SK-N-SH treated with all-trans-retinoic acid at 6 μM for 48 hours (cell line): ENCODE results near the gene ABHD2.

Experiments
- BACH2 ChIP-seq: fragments of 250-450 bp; sonication (Bioruptor Pico); IDR thresholded peaks from 2 replicates; pipeline ENCODE4 v1.9.0; 2021; ENCODE audit warnings: mild to moderate bottlenecking, borderline replicate concordance
- ESRRG ChIP-seq: fragments of 250-450 bp; sonication (Bioruptor Pico); IDR thresholded peaks from 2 replicates; pipeline ENCODE4 v1.6.1; 2021; ENCODE audit warnings: mild to moderate bottlenecking
- OSR1 ChIP-seq: fragments of 250-450 bp; sonication (Bioruptor Pico); IDR thresholded peaks from 2 replicates; pipeline ENCODE4 v1.8.0; 2022; ENCODE audit warnings: moderate library complexity, mild to moderate bottlenecking, inconsistent platforms
- PPARA ChIP-seq: fragments of 250-450 bp; sonication (Bioruptor Pico); IDR thresholded peaks from 2 replicates; pipeline ENCODE4 v1.5.0; 2020; ENCODE audit warnings: mild to moderate bottlenecking, borderline replicate concordance
- SNAI2 ChIP-seq: fragments of 250-450 bp; sonication (Bioruptor Pico); IDR thresholded peaks from 2 replicates; pipeline ENCODE4 v1.5.0; 2020; ENCODE audit warnings: mild to moderate bottlenecking, moderate library complexity
- TCF4 ChIP-seq: fragments of 250-450 bp; sonication (Bioruptor Pico); IDR thresholded peaks from 2 replicates; pipeline ENCODE4 v1.8.0; 2021; ENCODE audit warnings: mild to moderate bottlenecking, moderate library complexity, borderline replicate concordance
- ZFP3 ChIP-seq: fragments of 250-450 bp; sonication (Bioruptor Pico); IDR thresholded peaks from 2 replicates; pipeline ENCODE4 v1.5.0; 2020; ENCODE audit warnings: mild to moderate bottlenecking, moderate library complexity
- ZFP30 ChIP-seq: fragments of 450-650 bp; formaldehyde crosslinking; IDR thresholded peaks from 2 replicates; pipeline ENCODE4 v1.5.0; 2022; ENCODE audit warnings: mild to moderate bottlenecking, moderate library complexity
- ZNF70 ChIP-seq: fragments of 450-650 bp; formaldehyde crosslinking; IDR thresholded peaks from 2 replicates; pipeline ENCODE4 v1.5.0; 2020; ENCODE audit warnings: mild to moderate bottlenecking, moderate library complexity
- ZNF8 ChIP-seq: fragments of 450-650 bp; formaldehyde crosslinking; IDR thresholded peaks from 2 replicates; pipeline ENCODE4 v1.5.0; 2020; ENCODE audit warnings: mild to moderate bottlenecking, moderate library complexity
- TF ChIP-seq, protein P1 (sequence below): fragments of 250-450 bp; sonication (Bioruptor Pico); IDR thresholded peaks from 2 replicates; pipeline ENCODE4 v1.5.1; 2020; ENCODE audit warnings: low read depth, mild to moderate bottlenecking, moderate library complexity
- TF ChIP-seq, protein P2 (sequence below): fragments of 250-450 bp; sonication (Bioruptor Pico); IDR thresholded peaks from 2 replicates; pipeline ENCODE4 v1.8.0; 2020; ENCODE audit warnings: mild to moderate bottlenecking, moderate library complexity, borderline replicate concordance
- TF ChIP-seq, protein P3 (sequence below): fragments of 250-450 bp; sonication (Bioruptor Pico); IDR thresholded peaks from 2 replicates; pipeline ENCODE4 v1.8.0; 2021; ENCODE audit warnings: low read depth, mild to moderate bottlenecking, moderate library complexity, borderline replicate concordance
- TF ChIP-seq, protein P4 (sequence below): fragments of 250-450 bp; sonication (Bioruptor Pico); IDR thresholded peaks from 2 replicates; pipeline ENCODE4 v1.5.0; 2020; ENCODE audit warnings: mild to moderate bottlenecking, moderate library complexity

DNA sequence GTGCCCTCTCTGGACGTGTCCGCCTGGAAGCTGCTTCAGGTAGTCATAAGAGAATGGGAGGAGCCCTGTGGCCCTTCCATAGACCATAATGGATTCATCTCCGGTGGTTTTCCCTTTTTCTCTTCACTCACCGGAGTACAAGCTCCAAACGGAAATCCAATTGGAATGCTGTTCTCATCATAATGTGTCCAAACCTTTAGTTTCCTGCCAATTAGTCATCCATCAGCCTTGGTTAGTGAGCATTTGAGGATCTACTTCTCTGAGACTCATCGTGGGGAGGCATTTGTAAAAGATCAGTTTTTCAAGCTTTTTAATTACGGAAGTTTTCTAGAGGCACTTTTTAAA, 34.9 kb downstream of the ABHD2 start:
- TF ChIP-seq OSR1 (CRISPR knock-in tag): no peak
- no peak for TF ChIP-seq ZFP30 (CRISPR knock-in tag)
- TF ChIP-seq, protein P1, sequence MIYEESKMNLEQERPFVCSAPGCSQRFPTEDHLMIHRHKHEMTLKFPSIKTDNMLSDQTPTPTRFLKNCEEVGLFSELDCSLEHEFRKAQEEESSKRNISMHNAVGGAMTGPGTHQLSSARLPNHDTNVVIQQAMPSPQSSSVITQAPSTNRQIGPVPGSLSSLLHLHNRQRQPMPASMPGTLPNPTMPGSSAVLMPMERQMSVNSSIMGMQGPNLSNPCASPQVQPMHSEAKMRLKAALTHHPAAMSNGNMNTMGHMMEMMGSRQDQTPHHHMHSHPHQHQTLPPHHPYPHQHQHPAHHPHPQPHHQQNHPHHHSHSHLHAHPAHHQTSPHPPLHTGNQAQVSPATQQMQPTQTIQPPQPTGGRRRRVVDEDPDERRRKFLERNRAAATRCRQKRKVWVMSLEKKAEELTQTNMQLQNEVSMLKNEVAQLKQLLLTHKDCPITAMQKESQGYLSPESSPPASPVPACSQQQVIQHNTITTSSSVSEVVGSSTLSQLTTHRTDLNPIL: no peak
- TF ChIP-seq ZNF70 (CRISPR knock-in tag): no peak
- no peak for TF ChIP-seq BACH2
- TF ChIP-seq ZFP3: no peak
- TF ChIP-seq, protein P2, sequence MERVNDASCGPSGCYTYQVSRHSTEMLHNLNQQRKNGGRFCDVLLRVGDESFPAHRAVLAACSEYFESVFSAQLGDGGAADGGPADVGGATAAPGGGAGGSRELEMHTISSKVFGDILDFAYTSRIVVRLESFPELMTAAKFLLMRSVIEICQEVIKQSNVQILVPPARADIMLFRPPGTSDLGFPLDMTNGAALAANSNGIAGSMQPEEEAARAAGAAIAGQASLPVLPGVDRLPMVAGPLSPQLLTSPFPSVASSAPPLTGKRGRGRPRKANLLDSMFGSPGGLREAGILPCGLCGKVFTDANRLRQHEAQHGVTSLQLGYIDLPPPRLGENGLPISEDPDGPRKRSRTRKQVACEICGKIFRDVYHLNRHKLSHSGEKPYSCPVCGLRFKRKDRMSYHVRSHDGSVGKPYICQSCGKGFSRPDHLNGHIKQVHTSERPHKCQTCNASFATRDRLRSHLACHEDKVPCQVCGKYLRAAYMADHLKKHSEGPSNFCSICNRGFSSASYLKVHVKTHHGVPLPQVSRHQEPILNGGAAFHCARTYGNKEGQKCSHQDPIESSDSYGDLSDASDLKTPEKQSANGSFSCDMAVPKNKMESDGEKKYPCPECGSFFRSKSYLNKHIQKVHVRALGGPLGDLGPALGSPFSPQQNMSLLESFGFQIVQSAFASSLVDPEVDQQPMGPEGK (CRISPR knock-in tag): no peak
- TF ChIP-seq TCF4 (CRISPR knock-in tag): no peak
- TF ChIP-seq ZNF8 (CRISPR knock-in tag): no peak
- TF ChIP-seq PPARA: no peak
- no peak for TF ChIP-seq ESRRG (CRISPR knock-in tag)
- TF ChIP-seq, protein P3, sequence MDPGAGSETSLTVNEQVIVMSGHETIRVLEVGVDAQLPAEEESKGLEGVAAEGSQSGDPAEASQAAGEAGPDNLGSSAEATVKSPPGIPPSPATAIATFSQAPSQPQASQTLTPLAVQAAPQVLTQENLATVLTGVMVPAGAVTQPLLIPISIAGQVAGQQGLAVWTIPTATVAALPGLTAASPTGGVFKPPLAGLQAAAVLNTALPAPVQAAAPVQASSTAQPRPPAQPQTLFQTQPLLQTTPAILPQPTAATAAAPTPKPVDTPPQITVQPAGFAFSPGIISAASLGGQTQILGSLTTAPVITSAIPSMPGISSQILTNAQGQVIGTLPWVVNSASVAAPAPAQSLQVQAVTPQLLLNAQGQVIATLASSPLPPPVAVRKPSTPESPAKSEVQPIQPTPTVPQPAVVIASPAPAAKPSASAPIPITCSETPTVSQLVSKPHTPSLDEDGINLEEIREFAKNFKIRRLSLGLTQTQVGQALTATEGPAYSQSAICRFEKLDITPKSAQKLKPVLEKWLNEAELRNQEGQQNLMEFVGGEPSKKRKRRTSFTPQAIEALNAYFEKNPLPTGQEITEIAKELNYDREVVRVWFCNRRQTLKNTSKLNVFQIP: no peak
- TF ChIP-seq, protein P4, sequence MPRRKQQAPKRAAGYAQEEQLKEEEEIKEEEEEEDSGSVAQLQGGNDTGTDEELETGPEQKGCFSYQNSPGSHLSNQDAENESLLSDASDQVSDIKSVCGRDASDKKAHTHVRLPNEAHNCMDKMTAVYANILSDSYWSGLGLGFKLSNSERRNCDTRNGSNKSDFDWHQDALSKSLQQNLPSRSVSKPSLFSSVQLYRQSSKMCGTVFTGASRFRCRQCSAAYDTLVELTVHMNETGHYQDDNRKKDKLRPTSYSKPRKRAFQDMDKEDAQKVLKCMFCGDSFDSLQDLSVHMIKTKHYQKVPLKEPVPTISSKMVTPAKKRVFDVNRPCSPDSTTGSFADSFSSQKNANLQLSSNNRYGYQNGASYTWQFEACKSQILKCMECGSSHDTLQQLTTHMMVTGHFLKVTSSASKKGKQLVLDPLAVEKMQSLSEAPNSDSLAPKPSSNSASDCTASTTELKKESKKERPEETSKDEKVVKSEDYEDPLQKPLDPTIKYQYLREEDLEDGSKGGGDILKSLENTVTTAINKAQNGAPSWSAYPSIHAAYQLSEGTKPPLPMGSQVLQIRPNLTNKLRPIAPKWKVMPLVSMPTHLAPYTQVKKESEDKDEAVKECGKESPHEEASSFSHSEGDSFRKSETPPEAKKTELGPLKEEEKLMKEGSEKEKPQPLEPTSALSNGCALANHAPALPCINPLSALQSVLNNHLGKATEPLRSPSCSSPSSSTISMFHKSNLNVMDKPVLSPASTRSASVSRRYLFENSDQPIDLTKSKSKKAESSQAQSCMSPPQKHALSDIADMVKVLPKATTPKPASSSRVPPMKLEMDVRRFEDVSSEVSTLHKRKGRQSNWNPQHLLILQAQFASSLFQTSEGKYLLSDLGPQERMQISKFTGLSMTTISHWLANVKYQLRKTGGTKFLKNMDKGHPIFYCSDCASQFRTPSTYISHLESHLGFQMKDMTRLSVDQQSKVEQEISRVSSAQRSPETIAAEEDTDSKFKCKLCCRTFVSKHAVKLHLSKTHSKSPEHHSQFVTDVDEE (CRISPR knock-in tag): no peak
- TF ChIP-seq SNAI2: no peak
